ENCODE measurements around the gene MITF. TPM values are rescaled to one million over a fixed set of nuclear protein-coding genes. Genes with fewer than 3 reads are reported as not detected.
A peak's percentile ranks its signal among the peaks of the same experiment; 100 is the strongest.

MITF gene
- total RNA-seq, 2 donors from 2014 or later = 1.8 to 3.0 TPM

GRCh38 chr3:69781593-69781992 is 42.3 kb downstream of the MITF start:
- no peaks in the 10 kb centered on the region for H3K27me3 ChIP-seq (ENCODE audit: control insufficient read depth, insufficient read depth, low read length, poor library complexity, severe bottlenecking)
- no peak for TF ChIP-seq CTCF (conservative IDR thresholded peaks at IDR 0.05)
- peaks cover 21% of the 10 kb centered on the region for H3K4me1 ChIP-seq (ENCODE audit: control insufficient read depth, insufficient read depth, low read length)
- H3K36me3 ChIP-seq (ENCODE audit: control insufficient read depth, insufficient read depth, low read length) = no peaks in the 10 kb centered on the region
- Mint-ChIP-seq H3K4me3 (no peak overlapping the region), H3K36me3 (ENCODE audit: low read depth) (no peaks in the 10 kb centered on the region), H3K9me3 (no peaks in the 10 kb centered on the region), H3K27me3 (ENCODE audit: insufficient read depth) (no peaks in the 10 kb centered on the region), H3K4me1 (peaks cover 54% of the 10 kb centered on the region), H3K27ac (no peak overlapping the region)
- no peaks in the 10 kb centered on the region for H3K9me3 ChIP-seq (ENCODE audit: control insufficient read depth, low read length)
- H3K27ac ChIP-seq (ENCODE audit: low read depth, low read length) = no peak overlapping the region
- no peak for DNase-seq
- no peak overlapping the region for H3K4me3 ChIP-seq (ENCODE audit: low read length)
- WGBS, 2 experiments (ENCODE audit: insufficient coverage in 1 of 2, insufficient read length in 1 of 2) = 76 to 77% methylated on average over 3 to 4 of the region's 4 CpGs
- H3K9ac ChIP-seq (ENCODE audit: extremely low read depth, low read length, poor library complexity, severe bottlenecking) = no peak overlapping the region

DNA sequence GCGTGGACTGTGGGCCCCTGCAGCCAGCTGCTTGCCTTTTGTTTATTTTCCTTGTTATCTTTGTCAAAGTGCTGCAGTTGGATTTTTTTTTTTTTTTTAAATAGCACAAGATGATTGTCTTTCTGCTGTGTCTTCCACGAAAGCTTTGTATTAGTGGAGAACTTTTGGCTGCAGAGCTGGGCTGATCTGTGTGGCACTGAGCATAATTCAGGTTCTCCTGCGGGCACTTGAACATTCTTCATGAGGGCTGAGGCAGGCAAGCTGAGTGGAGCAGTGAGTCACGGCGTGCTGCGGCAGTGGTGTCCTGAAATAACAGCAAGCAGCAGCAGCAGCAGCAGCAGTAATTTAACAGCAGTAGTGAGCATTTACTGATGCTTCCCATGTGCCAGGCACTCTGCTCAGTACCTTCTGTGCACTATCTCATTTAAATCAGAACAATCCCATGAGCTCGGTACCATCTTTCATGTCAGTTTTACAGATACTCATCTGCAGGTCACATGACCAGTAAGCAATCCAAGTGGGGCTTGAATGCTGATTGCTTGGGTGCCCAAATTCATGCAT is 45.8 kb downstream of the MITF start:
- H3K9me3 Mint-ChIP-seq = peaks cover 4% of the 10 kb centered on the region
- no peak overlapping the region for H3K27ac Mint-ChIP-seq
- Histone ChIP-seq H3K36me3 (ENCODE audit: control insufficient read depth, insufficient read depth, low read length) (no peaks in the 10 kb centered on the region), H3K9ac (ENCODE audit: extremely low read depth, low read length, poor library complexity, severe bottlenecking) (no peak overlapping the region), H3K27ac (ENCODE audit: low read depth, low read length) (no peak overlapping the region), H3K9me3 (ENCODE audit: control insufficient read depth, low read length) (no peaks in the 10 kb centered on the region), H3K4me3 (ENCODE audit: low read length) (no peak overlapping the region), H3K27me3 (ENCODE audit: control insufficient read depth, insufficient read depth, low read length, poor library complexity, severe bottlenecking) (no peaks in the 10 kb centered on the region), H3K4me1 (ENCODE audit: control insufficient read depth, insufficient read depth, low read length) (peaks cover 20% of the 10 kb centered on the region)
- no peaks in the 10 kb centered on the region for H3K27me3 Mint-ChIP-seq (ENCODE audit: insufficient read depth)
- DNase-seq = no peak
- no peak for TF ChIP-seq CTCF (conservative IDR thresholded peaks at IDR 0.05)
- WGBS, 2 experiments (ENCODE audit: insufficient coverage in 1 of 2, insufficient read length in 1 of 2) = 86 to 88% methylated on average over 5 to 7 of the region's 7 CpGs
- peaks cover 51% of the 10 kb centered on the region for H3K4me1 Mint-ChIP-seq
- H3K4me3 Mint-ChIP-seq = no peak overlapping the region
- no peaks in the 10 kb centered on the region for H3K36me3 Mint-ChIP-seq (ENCODE audit: low read depth)

DNA sequence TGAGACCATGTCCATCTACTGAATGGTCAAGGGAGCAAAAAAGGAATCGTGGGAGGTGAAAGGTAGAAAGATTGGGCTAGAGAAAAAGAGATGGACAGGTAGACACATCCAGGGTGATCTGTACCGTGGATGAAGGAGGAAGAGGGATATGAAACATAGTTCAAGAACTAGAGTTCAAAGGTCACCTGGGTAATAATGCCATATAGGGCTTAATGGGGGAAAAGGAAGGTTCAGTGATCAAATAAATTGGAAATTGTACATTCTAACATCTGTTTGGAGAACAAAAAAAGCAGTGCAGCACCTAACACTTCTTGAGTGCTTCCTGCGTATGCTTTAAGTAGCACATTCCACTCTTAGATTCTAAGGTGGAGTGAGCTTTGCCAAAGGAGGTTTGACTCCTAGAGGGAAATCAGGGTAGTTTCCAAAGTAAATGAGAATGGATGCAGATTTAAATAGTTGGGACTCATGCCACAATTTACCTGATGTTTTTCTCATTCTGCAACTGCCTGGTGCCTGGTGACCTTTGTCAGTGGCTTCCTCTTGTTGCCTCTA is 46.6 kb downstream of the MITF start:
- Histone ChIP-seq H3K9me3 (ENCODE audit: control insufficient read depth, low read length) (no peaks in the 10 kb centered on the region), H3K4me1 (ENCODE audit: control insufficient read depth, insufficient read depth, low read length) (peaks cover 15% of the 10 kb centered on the region), H3K27me3 (ENCODE audit: control insufficient read depth, insufficient read depth, low read length, poor library complexity, severe bottlenecking) (no peaks in the 10 kb centered on the region), H3K27ac (ENCODE audit: low read depth, low read length) (no peak overlapping the region), H3K9ac (ENCODE audit: extremely low read depth, low read length, poor library complexity, severe bottlenecking) (no peak overlapping the region), H3K4me3 (ENCODE audit: low read length) (no peak overlapping the region), H3K36me3 (ENCODE audit: control insufficient read depth, insufficient read depth, low read length) (no peaks in the 10 kb centered on the region)
- H3K4me3 Mint-ChIP-seq = no peak overlapping the region
- no peak overlapping the region for H3K27ac Mint-ChIP-seq
- whole genome bisulfite sequencing, 2 experiments (ENCODE audit: insufficient coverage in 1 of 2, insufficient read length in 1 of 2) = 95 to 100% methylated on average over 2 to 3 of the region's 3 CpGs
- peaks cover 45% of the 10 kb centered on the region for H3K4me1 Mint-ChIP-seq
- H3K36me3 Mint-ChIP-seq (ENCODE audit: low read depth) = no peaks in the 10 kb centered on the region
- TF ChIP-seq CTCF (conservative IDR thresholded peaks at IDR 0.05) = peak; percentile 19
- H3K9me3 Mint-ChIP-seq = peaks cover 4% of the 10 kb centered on the region
- no peak for DNase-seq
- H3K27me3 Mint-ChIP-seq (ENCODE audit: insufficient read depth) = no peaks in the 10 kb centered on the region
